IMR-90 (cell line): ENCODE measurements around the gene USPL1.

Experiments
- CEBPB ChIP-seq: IDR thresholded peaks from 2 replicates; pipeline ENCODE4 v1.6.1; 2012; ENCODE audit warnings: low read depth, low read length, improper control_type of control experiment
- FOS ChIP-seq: fragments of 150-350 bp; IDR thresholded peaks from 2 replicates; pipeline ENCODE4 v1.6.1; 2016; ENCODE audit warnings: low read depth, low read length
- MAZ ChIP-seq: IDR thresholded peaks from 2 replicates; pipeline ENCODE4 v1.6.1; 2012; ENCODE audit warnings: low read depth, mild to moderate bottlenecking, low read length, improper control_type of control experiment, moderate library complexity, borderline replicate concordance
- POLR2A ChIP-seq: IDR thresholded peaks from 2 replicates; pipeline ENCODE4 v1.6.1; 2012; ENCODE audit warnings: mild to moderate bottlenecking, low read depth, low read length
- RCOR1 ChIP-seq: IDR thresholded peaks from 2 replicates; pipeline ENCODE4 v1.6.1; 2012; ENCODE audit warnings: mild to moderate bottlenecking, low read length, improper control_type of control experiment; ENCODE audit not compliant: insufficient replicate concordance
- RFX5 ChIP-seq: IDR thresholded peaks from 2 replicates; pipeline ENCODE4 v1.8.0; 2012; ENCODE audit warnings: low read depth, mild to moderate bottlenecking, low read length, moderate library complexity
- TF ChIP-seq, protein P1 (sequence below): conservative IDR thresholded peaks from 2 replicates; pipeline ENCODE4 v1.5.1; 2012; ENCODE audit warnings: mild to moderate bottlenecking, low read depth, low read length, improper control_type of control experiment
- TF ChIP-seq, protein P2 (sequence below): fragments of 150-350 bp; IDR thresholded peaks from 2 replicates; pipeline ENCODE4 v1.6.1; 2017; ENCODE audit warnings: mild to moderate bottlenecking, antibody characterized with exemption, low read length, low read depth
- TF ChIP-seq, protein P3 (sequence below): fragments of 150-350 bp; IDR thresholded peaks from 2 replicates; pipeline ENCODE4 v1.6.1; 2016; ENCODE audit warnings: low read depth, mild to moderate bottlenecking, low read length, moderate library complexity, borderline replicate concordance

DNA sequence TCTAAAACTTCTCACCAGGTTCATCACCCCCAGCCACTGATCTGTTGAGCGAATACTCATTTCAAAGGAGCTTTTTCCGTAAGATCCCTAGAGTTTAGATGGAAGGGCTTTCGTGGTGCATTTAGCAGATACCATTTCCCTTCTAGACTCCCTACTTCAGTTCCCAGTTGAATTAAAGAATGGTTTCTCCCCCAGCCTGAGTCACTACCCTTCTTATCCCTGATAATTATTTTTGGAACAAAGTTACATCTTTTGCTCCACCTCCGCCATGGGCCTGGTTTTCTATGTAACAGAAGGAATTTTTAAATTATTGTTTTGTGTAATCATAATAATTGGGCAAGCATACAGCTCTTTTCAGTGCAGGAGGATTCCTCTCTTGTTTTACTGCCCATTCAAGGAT is 22.0 kb downstream of the USPL1 start:
- TF ChIP-seq, protein P1, sequence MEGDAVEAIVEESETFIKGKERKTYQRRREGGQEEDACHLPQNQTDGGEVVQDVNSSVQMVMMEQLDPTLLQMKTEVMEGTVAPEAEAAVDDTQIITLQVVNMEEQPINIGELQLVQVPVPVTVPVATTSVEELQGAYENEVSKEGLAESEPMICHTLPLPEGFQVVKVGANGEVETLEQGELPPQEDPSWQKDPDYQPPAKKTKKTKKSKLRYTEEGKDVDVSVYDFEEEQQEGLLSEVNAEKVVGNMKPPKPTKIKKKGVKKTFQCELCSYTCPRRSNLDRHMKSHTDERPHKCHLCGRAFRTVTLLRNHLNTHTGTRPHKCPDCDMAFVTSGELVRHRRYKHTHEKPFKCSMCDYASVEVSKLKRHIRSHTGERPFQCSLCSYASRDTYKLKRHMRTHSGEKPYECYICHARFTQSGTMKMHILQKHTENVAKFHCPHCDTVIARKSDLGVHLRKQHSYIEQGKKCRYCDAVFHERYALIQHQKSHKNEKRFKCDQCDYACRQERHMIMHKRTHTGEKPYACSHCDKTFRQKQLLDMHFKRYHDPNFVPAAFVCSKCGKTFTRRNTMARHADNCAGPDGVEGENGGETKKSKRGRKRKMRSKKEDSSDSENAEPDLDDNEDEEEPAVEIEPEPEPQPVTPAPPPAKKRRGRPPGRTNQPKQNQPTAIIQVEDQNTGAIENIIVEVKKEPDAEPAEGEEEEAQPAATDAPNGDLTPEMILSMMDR, result no peak
- TF ChIP-seq, protein P2, sequence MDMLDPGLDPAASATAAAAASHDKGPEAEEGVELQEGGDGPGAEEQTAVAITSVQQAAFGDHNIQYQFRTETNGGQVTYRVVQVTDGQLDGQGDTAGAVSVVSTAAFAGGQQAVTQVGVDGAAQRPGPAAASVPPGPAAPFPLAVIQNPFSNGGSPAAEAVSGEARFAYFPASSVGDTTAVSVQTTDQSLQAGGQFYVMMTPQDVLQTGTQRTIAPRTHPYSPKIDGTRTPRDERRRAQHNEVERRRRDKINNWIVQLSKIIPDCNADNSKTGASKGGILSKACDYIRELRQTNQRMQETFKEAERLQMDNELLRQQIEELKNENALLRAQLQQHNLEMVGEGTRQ, result no peak
- TF ChIP-seq POLR2A, result no peak
- TF ChIP-seq CEBPB, result no peak
- no peak for TF ChIP-seq FOS
- no peak for TF ChIP-seq MAZ
- TF ChIP-seq, protein P3, sequence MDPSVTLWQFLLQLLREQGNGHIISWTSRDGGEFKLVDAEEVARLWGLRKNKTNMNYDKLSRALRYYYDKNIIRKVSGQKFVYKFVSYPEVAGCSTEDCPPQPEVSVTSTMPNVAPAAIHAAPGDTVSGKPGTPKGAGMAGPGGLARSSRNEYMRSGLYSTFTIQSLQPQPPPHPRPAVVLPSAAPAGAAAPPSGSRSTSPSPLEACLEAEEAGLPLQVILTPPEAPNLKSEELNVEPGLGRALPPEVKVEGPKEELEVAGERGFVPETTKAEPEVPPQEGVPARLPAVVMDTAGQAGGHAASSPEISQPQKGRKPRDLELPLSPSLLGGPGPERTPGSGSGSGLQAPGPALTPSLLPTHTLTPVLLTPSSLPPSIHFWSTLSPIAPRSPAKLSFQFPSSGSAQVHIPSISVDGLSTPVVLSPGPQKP, result no peak
- TF ChIP-seq RFX5, result no peak
- no peak for TF ChIP-seq RCOR1
